Prostate gland (tissue), 2 donors: Measurements from ENCODE around the gene SSX4B. TPM values are rescaled to one million over a fixed set of nuclear protein-coding genes. Genes with fewer than 3 reads are reported as not detected.
"Not testable (repeated sequence)": the region's sequence is repeated elsewhere in the genome, so short reads cannot be mapped to it uniquely, and the experiment has no call there.

ENCODE experiments used
- DNase-seq: peaks from one replicate; pipeline ENCODE4 v3.0.0-alpha.2; 2019; ENCODE audit warnings: low spot score
- H3K27ac ChIP-seq, 2 donors: fragments of 200-600 bp; sonication (generic); 2 replicates each; pipeline ENCODE4 v1.5.1; 2017 to 2019
- H3K27me3 ChIP-seq: fragments of 200-600 bp; sonication (generic); replicated peaks from 2 replicates; pipeline ENCODE4 v1.5.1; 2019; ENCODE audit not compliant: insufficient read depth
- H3K36me3 ChIP-seq, 2 donors: fragments of 200-600 bp; sonication (generic); 1 replicate in 1 of 2; 2 replicates in 1 of 2; pipeline versions ENCODE4 v1.5.1 to v1.8.1; 2017 to 2019
- H3K4me1 ChIP-seq: fragments of 200-600 bp; sonication (generic); replicated peaks from 2 replicates; pipeline ENCODE4 v1.5.1; 2019
- H3K4me3 ChIP-seq, 2 donors: fragments of 200-600 bp; sonication (generic); 2 replicates each; pipeline ENCODE4 v1.5.1; 2017 to 2019
- H3K9me3 ChIP-seq: fragments of 200-600 bp; sonication (generic); 2 replicates; pipeline ENCODE4 v1.5.1; 2017
- CTCF ChIP-seq, 4 experiments: fragments of 200-600 bp in 2 of 4; fragments of 450-650 bp in 2 of 4; sonication (generic) in 2 of 4; IDR thresholded peaks; 1 replicate in 3 of 4; 2 replicates in 1 of 4; pipeline ENCODE4 v1.5.1; 2016 to 2019; ENCODE audit warnings: antibody characterized with exemption in 4 of 4, mild to moderate bottlenecking in 2 of 4, moderate library complexity in 2 of 4
- POLR2A ChIP-seq: fragments of 450-650 bp; IDR thresholded peaks from one replicate; pipeline ENCODE4 v1.6.1; 2016; ENCODE audit warnings: antibody characterized with exemption, mild to moderate bottlenecking
- POLR2AphosphoS5 ChIP-seq: sonication (generic); formaldehyde crosslinking; IDR thresholded peaks from one replicate; pipeline ENCODE4 v1.6.1; 2017; ENCODE audit warnings: antibody characterized with exemption
- WGBS: methylation state at CpG from one replicate; pipeline ENCODE4 v1.1.5; 2018; 5-methylcytosine and 5-hydroxymethylcytosine counted together
- intact Hi-C: fragments of 100-400 bp; cut with DNase I; formaldehyde crosslinking; loops from one replicate; pipeline ENCODE4 v1.14.2; 2022
- small RNA-seq, 2 donors: library from RNA; depleted of rRNA; stranded (forward); fragments of <200 nt; gene quantifications; one replicate each; pipeline ENCODE3, GENCODE V24; 2016
- total RNA-seq, 2 donors: library from RNA; depleted of rRNA; stranded (reverse); fragments of >200 nt; gene quantifications; one replicate each; pipeline ENCODE4 v1.1.0, GENCODE V29; 2016

SSX4B gene
- total RNA-seq, 2 donors from 2014 or later, result 0.91 TPM; not detected in 1

DNA sequence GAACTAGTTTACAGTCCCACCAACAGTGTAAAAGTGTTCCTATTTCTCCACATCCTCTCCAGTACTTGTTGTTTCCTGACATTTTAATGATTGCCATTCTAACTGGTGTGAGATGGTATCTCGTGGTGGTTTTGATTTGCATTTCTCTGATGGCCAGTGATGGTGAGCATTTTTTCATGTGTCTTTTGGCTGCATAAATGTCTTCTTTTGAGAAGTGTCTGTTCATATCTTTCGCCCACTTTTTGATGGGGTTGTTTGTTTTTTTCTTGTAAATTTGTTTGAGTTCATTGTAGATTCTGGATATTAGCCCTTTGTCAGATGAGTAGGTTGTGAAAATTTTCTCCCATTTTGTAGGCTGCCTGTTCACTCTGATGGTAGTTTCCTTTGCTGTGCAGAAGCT is 14.8 kb downstream of the SSX4B start:
- DNase-seq, intact Hi-C loops, H3K4me3 ChIP-seq, H3K27me3 ChIP-seq, H3K4me1 ChIP-seq, H3K36me3 ChIP-seq, H3K27ac ChIP-seq, H3K9me3 ChIP-seq: not testable (repeated sequence)
- WGBS, result 85% methylated on average over 2 of the region's 2 CpGs

DNA sequence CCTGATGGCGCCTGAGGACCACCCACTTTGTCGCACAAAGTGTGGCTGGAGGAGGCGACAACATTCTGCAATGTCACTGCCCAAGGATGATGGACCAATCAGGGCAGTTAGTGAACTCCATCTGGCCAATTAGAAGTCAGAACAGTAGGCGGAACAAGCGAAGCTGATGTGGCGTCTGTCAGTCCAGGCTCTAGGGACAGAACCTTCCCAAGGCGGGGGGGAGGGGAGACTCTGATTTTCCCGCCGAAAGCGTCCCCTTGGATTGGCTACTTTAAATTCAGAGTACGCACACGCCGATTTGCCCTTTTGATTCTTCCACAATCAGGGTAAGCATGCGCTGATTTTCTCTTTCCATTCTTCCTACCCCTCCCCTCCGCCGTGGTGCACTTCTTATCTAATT is 28.5 kb downstream of the SSX4B start, which contains the start of gene SSX4:
Gene SSX4 (plus strand): TSS at position 301 of the 400 bp plus-strand sequence. CDS start 515 bp downstream, outside the sequence.
- H3K27me3 ChIP-seq, intact Hi-C loops: not testable (repeated sequence)
- WGBS, result no CpG with 5 or more reads among the region's 16 CpGs

GRCh38 chrX:48370408-48370807 is 41.4 kb downstream of the SSX4B start:
- no CpG with 5 or more reads among the region's 8 CpGs for WGBS
- H3K4me1 ChIP-seq, H3K9me3 ChIP-seq, intact Hi-C loops, H3K4me3 ChIP-seq, H3K27ac ChIP-seq, H3K27me3 ChIP-seq, DNase-seq, H3K36me3 ChIP-seq: not testable (repeated sequence)

More for the DNA sequence above, 28.5 kb downstream of the SSX4B start, which contains the start of gene SSX4:
- not testable (repeated sequence) for H3K4me3 ChIP-seq, H3K9me3 ChIP-seq, DNase-seq, H3K27ac ChIP-seq, H3K4me1 ChIP-seq, H3K36me3 ChIP-seq

DNA sequence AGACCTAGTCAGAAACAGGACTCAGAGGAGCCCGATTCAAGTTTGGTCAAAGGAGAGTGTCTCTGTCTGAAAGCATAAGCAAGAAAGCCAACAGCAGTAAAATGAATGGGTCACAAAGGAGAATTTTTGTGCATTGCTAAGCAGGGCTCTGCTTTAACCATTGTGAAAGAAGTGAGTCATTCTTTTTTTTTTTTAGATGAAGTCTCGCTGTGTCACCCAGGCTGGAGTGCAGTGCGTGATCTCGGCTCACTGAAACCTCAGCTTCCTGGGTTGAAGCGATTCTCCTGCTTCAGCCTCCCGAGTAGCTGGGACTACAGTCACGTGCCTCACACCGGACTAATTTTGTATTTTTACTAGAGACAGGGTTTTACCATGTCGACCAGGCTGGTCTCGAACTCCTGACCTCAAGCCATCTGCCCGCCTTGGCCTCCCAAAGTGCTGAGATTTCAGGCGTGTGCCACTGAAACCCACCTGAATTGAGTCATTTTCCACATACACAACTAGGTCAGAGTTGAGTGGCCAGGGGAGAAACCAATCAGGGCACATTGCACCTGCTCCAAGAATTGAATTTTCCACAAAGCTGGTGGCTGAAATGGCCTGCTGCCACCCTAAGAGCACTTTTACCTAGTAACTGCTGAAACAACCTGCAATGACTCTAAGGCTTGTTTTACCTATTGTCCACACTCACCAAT is 43.9 kb downstream of the SSX4B start:
- H3K27me3 ChIP-seq, DNase-seq, H3K9me3 ChIP-seq, H3K4me1 ChIP-seq, H3K36me3 ChIP-seq, intact Hi-C loops, H3K4me3 ChIP-seq, H3K27ac ChIP-seq: not testable (repeated sequence)
- no CpG with 5 or more reads among the region's 12 CpGs for WGBS

- H3K27me3 ChIP-seq, H3K9me3 ChIP-seq, H3K36me3 ChIP-seq, H3K27ac ChIP-seq, H3K4me1 ChIP-seq, H3K4me3 ChIP-seq, DNase-seq, intact Hi-C loops: not testable (repeated sequence)
- 47% methylated on average over 5 of the region's 6 CpGs for WGBS
Measured at GRCh38 chrX:48359281-48359680, 52.5 kb downstream of the SSX4B start.

DNA sequence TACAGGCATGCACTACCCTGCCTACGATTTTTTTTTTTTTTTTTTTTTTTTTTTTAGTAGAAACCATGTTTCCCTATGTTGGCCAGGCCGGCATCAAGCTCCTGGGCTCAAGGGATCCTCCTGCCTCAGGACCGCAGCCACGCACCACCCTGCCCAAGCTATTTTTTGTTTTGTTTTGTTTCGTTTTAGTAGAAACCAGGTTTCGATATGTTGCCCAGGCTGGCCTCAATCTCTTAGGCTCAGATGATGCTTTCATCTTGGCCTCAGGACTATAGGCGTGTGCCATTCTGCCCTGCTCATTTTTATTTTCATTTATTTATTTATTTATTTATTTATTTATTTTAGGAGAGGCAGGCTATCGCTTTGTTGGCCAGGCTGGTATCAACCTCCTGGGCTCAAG is 54.1 kb downstream of the SSX4B start:
- Histone ChIP-seq H3K36me3 (no peaks in the 10 kb centered on the region), H3K4me3 (no peak overlapping the region), H3K4me1 (no peaks in the 10 kb centered on the region), H3K27me3 (no peaks in the 10 kb centered on the region), H3K9me3 (no peaks in the 10 kb centered on the region), H3K27ac (no peak overlapping the region)
- intact Hi-C loops, result no loop called here
- WGBS, result 97% methylated on average over 7 of the region's 8 CpGs
- TF ChIP-seq POLR2AphosphoS5, result no peak
- TF ChIP-seq POLR2A, result no peak
- no peak for TF ChIP-seq CTCF (IDR thresholded peaks at IDR 0.05)
- DNase-seq, result no peak

GRCh38 chrX:48356315-48357094 is 55.3 kb downstream of the SSX4B start, which contains the start of gene SSX3:
Gene SSX3, minus strand, starts transcription at chrX:48356703. Its CDS starts 1,454 bp downstream, at chrX:48355249.
- WGBS, result 95% methylated on average over 19 of the region's 19 CpGs
- intact Hi-C loops, H3K4me3 ChIP-seq, H3K36me3 ChIP-seq, DNase-seq, H3K4me1 ChIP-seq, H3K27ac ChIP-seq, H3K27me3 ChIP-seq, H3K9me3 ChIP-seq: not testable (repeated sequence)

Small RNA genes within 50 kb of the gene (small RNA-seq; reads per million reads assigned to genes)
- gene AL606490.4 (0 reads per million in 2 donors), gene AL606490.7 (0 reads per million in 2 donors)

Other genes starting within 250 kb of the SSX4B start
- gene SSX5, start 215.2 kb downstream of the SSX4B start, total RNA-seq, result not detected
- not detected for gene SSX1, start 156.6 kb downstream of the SSX4B start, total RNA-seq
- gene SSX3, start 55.3 kb downstream of the SSX4B start, total RNA-seq, result 1 to 10 TPM in 1 of 2 donors, not detected in 1; 4.1 TPM
- under 1 TPM in 1 of 2 donors, not detected in 1; 0.91 TPM for gene SSX4, start 28.4 kb downstream of the SSX4B start, total RNA-seq
- gene SLC38A5, start 58.3 kb upstream of the SSX4B start, total RNA-seq, result 1 to 10 TPM; 3.0 to 6.2 TPM
- gene FTSJ1, start 64.2 kb upstream of the SSX4B start, total RNA-seq, result 10 to 100 TPM; 44.3 to 56.1 TPM
- gene PORCN, start 97.0 kb upstream of the SSX4B start, total RNA-seq, result 10 to 100 TPM; 15.1 to 61.7 TPM
- 10 to 100 TPM; 37.8 to 46.9 TPM for gene EBP, start 109.8 kb upstream of the SSX4B start, total RNA-seq
- gene TBC1D25, start 127.8 kb upstream of the SSX4B start, total RNA-seq, result 10 to 100 TPM in 1 of 2 donors, 1 to 10 TPM in 1; 8.9 to 21.9 TPM
- gene RBM3, start 162.5 kb upstream of the SSX4B start, total RNA-seq, result 100 to 1,000 TPM; 155 to 169 TPM
- 100 to 1,000 TPM; 102 to 190 TPM for gene WDR13, start 185.5 kb upstream of the SSX4B start, total RNA-seq